ENCODE results near the gene CACNA2D4. TPM values are rescaled to one million over a fixed set of nuclear protein-coding genes. Genes with fewer than 3 reads are reported as not detected.
A peak's percentile ranks its signal among the peaks of the same experiment; 100 is the strongest.

The CACNA2D4 gene
- total and polyA plus RNA-seq, 2 of the 13 experiments (the other 11 are each of a cell fraction or from before 2014, with no cell fraction given), result 14.2 to 136 TPM

DNA sequence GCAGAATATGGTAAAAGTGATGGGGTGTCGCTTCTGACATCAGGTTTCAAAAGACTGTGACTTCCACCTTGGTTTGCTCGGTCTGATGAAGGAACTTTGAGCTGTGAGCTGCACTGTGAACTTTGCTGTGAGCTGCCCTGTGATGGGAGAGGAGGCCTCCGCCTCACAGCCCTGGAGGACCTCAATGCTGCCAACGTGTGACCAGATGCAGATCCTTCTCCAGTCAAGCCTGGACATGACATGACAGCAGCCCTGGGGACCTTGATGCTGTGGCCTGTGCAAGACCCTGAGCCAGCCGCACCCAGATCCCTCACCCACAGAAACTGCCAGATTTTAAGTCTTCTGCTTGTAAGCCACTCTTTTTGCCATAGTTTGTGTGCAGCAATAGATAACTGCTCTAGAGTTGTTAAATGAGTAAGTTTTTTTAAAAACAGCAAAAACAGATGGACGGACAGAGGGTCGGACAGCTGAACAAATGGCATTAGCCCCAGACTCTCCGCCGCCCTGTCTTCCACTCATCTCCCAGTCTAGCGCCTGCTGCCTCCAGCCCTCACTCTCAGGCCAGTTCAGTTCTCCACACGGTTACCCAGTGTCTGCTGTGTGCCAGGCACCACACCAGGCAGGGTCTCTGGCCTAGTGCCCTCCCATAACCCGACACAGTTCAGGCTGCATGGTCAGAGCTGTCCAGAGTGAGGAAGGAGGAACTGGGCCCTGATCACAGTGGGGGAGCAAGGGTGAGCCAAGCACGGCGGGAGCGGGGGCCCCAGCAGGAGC is 111.2 kb downstream of the CACNA2D4 start (continued):
- no peak for TF ChIP-seq NONO (IDR thresholded peaks at IDR 0.05)
- TF ChIP-seq NONO (CRISPR knock-in tag; conservative IDR thresholded peaks at IDR 0.05), result no peak
- peak; percentile 44; the same call in 1 of the 2 replicates for TF ChIP-seq ZMYM2 (CRISPR knock-in tag; IDR thresholded peaks at IDR 0.05)
- 0 out of 4 replicates have a peak, but pooled peaks of 1 of the 2 experiments have one; percentile 10 for TF ChIP-seq EP300 (IDR thresholded peaks at IDR 0.05; ENCODE audit: low read depth in 2 of 2, low read length in 2 of 2)
- TF ChIP-seq EP300 (CRISPR knock-in tag; IDR thresholded peaks at IDR 0.05; ENCODE audit: borderline replicate concordance), result no peak
- no peak for TF ChIP-seq STAT5B (CRISPR knock-in tag; IDR thresholded peaks at IDR 0.05)
- TF ChIP-seq, protein P1, sequence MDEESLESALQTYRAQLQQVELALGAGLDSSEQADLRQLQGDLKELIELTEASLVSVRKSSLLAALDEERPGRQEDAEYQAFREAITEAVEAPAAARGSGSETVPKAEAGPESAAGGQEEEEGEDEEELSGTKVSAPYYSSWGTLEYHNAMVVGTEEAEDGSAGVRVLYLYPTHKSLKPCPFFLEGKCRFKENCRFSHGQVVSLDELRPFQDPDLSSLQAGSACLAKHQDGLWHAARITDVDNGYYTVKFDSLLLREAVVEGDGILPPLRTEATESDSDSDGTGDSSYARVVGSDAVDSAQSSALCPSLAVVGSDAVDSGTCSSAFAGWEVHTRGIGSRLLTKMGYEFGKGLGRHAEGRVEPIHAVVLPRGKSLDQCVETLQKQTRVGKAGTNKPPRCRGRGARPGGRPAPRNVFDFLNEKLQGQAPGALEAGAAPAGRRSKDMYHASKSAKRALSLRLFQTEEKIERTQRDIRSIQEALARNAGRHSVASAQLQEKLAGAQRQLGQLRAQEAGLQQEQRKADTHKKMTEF (CRISPR knock-in tag; IDR thresholded peaks at IDR 0.05), result no peak
- TF ChIP-seq GTF3A (CRISPR knock-in tag; conservative IDR thresholded peaks at IDR 0.05), result no peak
- peak; percentile 88 for TF ChIP-seq ZBTB38 (CRISPR knock-in tag; IDR thresholded peaks at IDR 0.05)
- TF ChIP-seq, protein P2, sequence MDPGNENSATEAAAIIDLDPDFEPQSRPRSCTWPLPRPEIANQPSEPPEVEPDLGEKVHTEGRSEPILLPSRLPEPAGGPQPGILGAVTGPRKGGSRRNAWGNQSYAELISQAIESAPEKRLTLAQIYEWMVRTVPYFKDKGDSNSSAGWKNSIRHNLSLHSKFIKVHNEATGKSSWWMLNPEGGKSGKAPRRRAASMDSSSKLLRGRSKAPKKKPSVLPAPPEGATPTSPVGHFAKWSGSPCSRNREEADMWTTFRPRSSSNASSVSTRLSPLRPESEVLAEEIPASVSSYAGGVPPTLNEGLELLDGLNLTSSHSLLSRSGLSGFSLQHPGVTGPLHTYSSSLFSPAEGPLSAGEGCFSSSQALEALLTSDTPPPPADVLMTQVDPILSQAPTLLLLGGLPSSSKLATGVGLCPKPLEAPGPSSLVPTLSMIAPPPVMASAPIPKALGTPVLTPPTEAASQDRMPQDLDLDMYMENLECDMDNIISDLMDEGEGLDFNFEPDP (CRISPR knock-in tag; conservative IDR thresholded peaks at IDR 0.05), result 0 out of 2 replicates have a peak, but pooled peaks have one; percentile 90
- TF ChIP-seq, protein P3, sequence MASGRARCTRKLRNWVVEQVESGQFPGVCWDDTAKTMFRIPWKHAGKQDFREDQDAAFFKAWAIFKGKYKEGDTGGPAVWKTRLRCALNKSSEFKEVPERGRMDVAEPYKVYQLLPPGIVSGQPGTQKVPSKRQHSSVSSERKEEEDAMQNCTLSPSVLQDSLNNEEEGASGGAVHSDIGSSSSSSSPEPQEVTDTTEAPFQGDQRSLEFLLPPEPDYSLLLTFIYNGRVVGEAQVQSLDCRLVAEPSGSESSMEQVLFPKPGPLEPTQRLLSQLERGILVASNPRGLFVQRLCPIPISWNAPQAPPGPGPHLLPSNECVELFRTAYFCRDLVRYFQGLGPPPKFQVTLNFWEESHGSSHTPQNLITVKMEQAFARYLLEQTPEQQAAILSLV (CRISPR knock-in tag; IDR thresholded peaks at IDR 0.05; ENCODE audit: borderline replicate concordance), result no peak
- TF ChIP-seq ZNF446 (CRISPR knock-in tag; IDR thresholded peaks at IDR 0.05), result no peak
- TF ChIP-seq, protein P4, sequence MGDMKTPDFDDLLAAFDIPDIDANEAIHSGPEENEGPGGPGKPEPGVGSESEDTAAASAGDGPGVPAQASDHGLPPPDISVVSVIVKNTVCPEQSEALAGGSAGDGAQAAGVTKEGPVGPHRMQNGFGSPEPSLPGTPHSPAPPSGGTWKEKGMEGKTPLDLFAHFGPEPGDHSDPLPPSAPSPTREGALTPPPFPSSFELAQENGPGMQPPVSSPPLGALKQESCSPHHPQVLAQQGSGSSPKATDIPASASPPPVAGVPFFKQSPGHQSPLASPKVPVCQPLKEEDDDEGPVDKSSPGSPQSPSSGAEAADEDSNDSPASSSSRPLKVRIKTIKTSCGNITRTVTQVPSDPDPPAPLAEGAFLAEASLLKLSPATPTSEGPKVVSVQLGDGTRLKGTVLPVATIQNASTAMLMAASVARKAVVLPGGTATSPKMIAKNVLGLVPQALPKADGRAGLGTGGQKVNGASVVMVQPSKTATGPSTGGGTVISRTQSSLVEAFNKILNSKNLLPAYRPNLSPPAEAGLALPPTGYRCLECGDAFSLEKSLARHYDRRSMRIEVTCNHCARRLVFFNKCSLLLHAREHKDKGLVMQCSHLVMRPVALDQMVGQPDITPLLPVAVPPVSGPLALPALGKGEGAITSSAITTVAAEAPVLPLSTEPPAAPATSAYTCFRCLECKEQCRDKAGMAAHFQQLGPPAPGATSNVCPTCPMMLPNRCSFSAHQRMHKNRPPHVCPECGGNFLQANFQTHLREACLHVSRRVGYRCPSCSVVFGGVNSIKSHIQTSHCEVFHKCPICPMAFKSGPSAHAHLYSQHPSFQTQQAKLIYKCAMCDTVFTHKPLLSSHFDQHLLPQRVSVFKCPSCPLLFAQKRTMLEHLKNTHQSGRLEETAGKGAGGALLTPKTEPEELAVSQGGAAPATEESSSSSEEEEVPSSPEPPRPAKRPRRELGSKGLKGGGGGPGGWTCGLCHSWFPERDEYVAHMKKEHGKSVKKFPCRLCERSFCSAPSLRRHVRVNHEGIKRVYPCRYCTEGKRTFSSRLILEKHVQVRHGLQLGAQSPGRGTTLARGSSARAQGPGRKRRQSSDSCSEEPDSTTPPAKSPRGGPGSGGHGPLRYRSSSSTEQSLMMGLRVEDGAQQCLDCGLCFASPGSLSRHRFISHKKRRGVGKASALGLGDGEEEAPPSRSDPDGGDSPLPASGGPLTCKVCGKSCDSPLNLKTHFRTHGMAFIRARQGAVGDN (CRISPR knock-in tag; IDR thresholded peaks at IDR 0.05), result peak; percentile 83
- TF ChIP-seq, protein P5, sequence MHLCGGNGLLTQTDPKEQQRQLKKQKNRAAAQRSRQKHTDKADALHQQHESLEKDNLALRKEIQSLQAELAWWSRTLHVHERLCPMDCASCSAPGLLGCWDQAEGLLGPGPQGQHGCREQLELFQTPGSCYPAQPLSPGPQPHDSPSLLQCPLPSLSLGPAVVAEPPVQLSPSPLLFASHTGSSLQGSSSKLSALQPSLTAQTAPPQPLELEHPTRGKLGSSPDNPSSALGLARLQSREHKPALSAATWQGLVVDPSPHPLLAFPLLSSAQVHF (CRISPR knock-in tag; IDR thresholded peaks at IDR 0.05), result no peak
- TF ChIP-seq MED1 (CRISPR knock-in tag; IDR thresholded peaks at IDR 0.05), result peak; percentile 55; the same call in 1 of the 2 replicates
- TF ChIP-seq ZNF263 (CRISPR knock-in tag; IDR thresholded peaks at IDR 0.05), result 0 out of 2 replicates have a peak, but pooled peaks have one; percentile 22
- TF ChIP-seq ZNF547 (CRISPR knock-in tag; IDR thresholded peaks at IDR 0.05), result no peak
- no peak for TF ChIP-seq KAT2B (IDR thresholded peaks at IDR 0.05; ENCODE audit: borderline replicate concordance, low read depth, low read length)
- no peak for TF ChIP-seq FLYWCH1 (CRISPR knock-in tag; IDR thresholded peaks at IDR 0.05)
- TF ChIP-seq, protein P6, sequence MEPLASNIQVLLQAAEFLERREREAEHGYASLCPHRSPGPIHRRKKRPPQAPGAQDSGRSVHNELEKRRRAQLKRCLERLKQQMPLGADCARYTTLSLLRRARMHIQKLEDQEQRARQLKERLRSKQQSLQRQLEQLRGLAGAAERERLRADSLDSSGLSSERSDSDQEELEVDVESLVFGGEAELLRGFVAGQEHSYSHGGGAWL (CRISPR knock-in tag; IDR thresholded peaks at IDR 0.05), result no peak
